Neutrophil (primary cell): ENCODE results near the gene S100PBP.

ENCODE experiments used
- H3K27ac ChIP-seq: fragments of 200-600 bp; sonication (generic); 2 replicates; pipeline ENCODE4 v1.5.1; 2016; ENCODE audit warnings: mild to moderate bottlenecking, moderate library complexity
- H3K27me3 ChIP-seq: fragments of 200-600 bp; sonication (generic); 2 replicates; pipeline ENCODE4 v1.6.0; 2016; ENCODE audit warnings: mild to moderate bottlenecking
- H3K36me3 ChIP-seq: fragments of 200-600 bp; sonication (generic); 2 replicates; pipeline ENCODE4 v1.5.1; 2017
- H3K4me1 ChIP-seq, 2 experiments: fragments of 200-600 bp in 1 of 2; sonication (generic) in 1 of 2; 1 replicate in 1 of 2; 2 replicates in 1 of 2; pipeline versions ENCODE4 v1.5.1 to v1.6.1; 2013 to 2016; ENCODE audit warnings: low read depth in 1 of 2, low read length in 1 of 2, mild to moderate bottlenecking in 1 of 2, moderate library complexity in 1 of 2; ENCODE audit not compliant: control insufficient read depth in 1 of 2, insufficient read depth in 1 of 2
- H3K4me3 ChIP-seq, 2 experiments: fragments of 200-600 bp in 1 of 2; sonication (generic) in 1 of 2; 1 replicate in 1 of 2; 2 replicates in 1 of 2; pipeline ENCODE4 v1.5.1; 2013 to 2016; ENCODE audit warnings: low read depth in 1 of 2, low read length in 1 of 2, mild to moderate bottlenecking in 1 of 2, moderate library complexity in 1 of 2
- H3K9me3 ChIP-seq: fragments of 200-600 bp; sonication (generic); 2 replicates; pipeline ENCODE4 v1.5.1; 2016
- CTCF ChIP-seq: fragments of 200-600 bp; sonication (generic); IDR thresholded peaks from 2 replicates; pipeline ENCODE4 v1.5.1; 2016; ENCODE audit warnings: antibody characterized with exemption

S100PBP gene

GRCh38 chr1:32877211-32878110, 60.0 kb downstream of the S100PBP start:
- no peak for TF ChIP-seq CTCF
- H3K9me3 ChIP-seq, result no peaks in the 10 kb centered on the region
- H3K27ac ChIP-seq, result no peak overlapping the region
- H3K4me3 ChIP-seq, result no peak overlapping the region
- no peaks in the 10 kb centered on the region for H3K36me3 ChIP-seq
- H3K27me3 ChIP-seq, result peaks cover 92% of the 10 kb centered on the region
- H3K4me1 ChIP-seq, result no peaks in the 10 kb centered on the region

- no peaks in the 10 kb centered on the region for H3K4me1 ChIP-seq
- no peaks in the 10 kb centered on the region for H3K36me3 ChIP-seq
- H3K4me3 ChIP-seq, result no peak overlapping the region
- no peaks in the 10 kb centered on the region for H3K9me3 ChIP-seq
- no peak for TF ChIP-seq CTCF
- H3K27ac ChIP-seq, result no peak overlapping the region
- peaks cover 92% of the 10 kb centered on the region for H3K27me3 ChIP-seq
These were observed 60.7 kb downstream of the S100PBP start for GRCh38 chr1:32878183-32878582.

GRCh38 chr1:32878637-32879041, 61.2 kb downstream of the S100PBP start:
- no peaks in the 10 kb centered on the region for H3K36me3 ChIP-seq
- H3K4me1 ChIP-seq, result no peaks in the 10 kb centered on the region
- H3K27me3 ChIP-seq, result peaks cover 92% of the 10 kb centered on the region
- no peak overlapping the region for H3K27ac ChIP-seq
- H3K4me3 ChIP-seq, result no peak overlapping the region
- no peak for TF ChIP-seq CTCF
- no peaks in the 10 kb centered on the region for H3K9me3 ChIP-seq

GRCh38 chr1:32881291-32881690, 63.8 kb downstream of the S100PBP start:
- Histone ChIP-seq H3K9me3 (no peaks in the 10 kb centered on the region), H3K27me3 (peaks cover 92% of the 10 kb centered on the region), H3K27ac (no peak overlapping the region), H3K4me3 (no peak overlapping the region), H3K4me1 (no peaks in the 10 kb centered on the region), H3K36me3 (no peaks in the 10 kb centered on the region)
- TF ChIP-seq CTCF, result no peak

GRCh38 chr1:32881871-32882850, 64.7 kb downstream of the S100PBP start:
- Histone ChIP-seq H3K27ac (no peak overlapping the region), H3K27me3 (peaks cover 92% of the 10 kb centered on the region)
- no peak for TF ChIP-seq CTCF

More at GRCh38 chr1:32881871-32882850, 64.7 kb downstream of the S100PBP start:
- no peaks in the 10 kb centered on the region for H3K36me3 ChIP-seq
- no peaks in the 10 kb centered on the region for H3K4me1 ChIP-seq
- H3K9me3 ChIP-seq, result no peaks in the 10 kb centered on the region
- H3K4me3 ChIP-seq, result no peak overlapping the region
